ENCODE data around the gene CRYBB1. TPM values are rescaled to one million over a fixed set of nuclear protein-coding genes. Genes with fewer than 3 reads are reported as not detected.

The CRYBB1 gene
- total RNA-seq, 2 experiments from 2014 or later, result 0.48 TPM; not detected in 1

DNA sequence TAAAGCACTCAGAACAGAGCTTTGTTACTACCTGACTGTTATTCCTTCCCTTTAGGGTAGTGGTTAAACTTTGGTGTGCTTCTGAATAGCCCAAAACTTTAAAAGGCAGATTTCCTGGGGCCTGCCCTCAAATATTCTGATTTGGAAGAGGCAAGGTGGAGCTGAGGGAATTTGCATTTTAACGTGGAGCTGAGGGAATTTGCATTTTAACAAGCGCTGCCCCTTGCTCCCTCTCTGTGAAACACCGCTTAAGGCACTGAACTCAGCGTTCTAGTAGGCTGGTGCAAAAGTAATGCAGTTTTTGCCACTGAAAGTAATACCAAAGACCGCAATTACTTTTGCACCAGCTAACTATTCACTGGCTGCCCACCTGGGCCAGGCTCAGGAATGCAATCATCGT, 62.9 kb downstream of the CRYBB1 start:
- intact Hi-C loops (cut with micrococcal nuclease), result no loop called here
- H3K27ac Mint-ChIP-seq, result no peak overlapping the region
- POLR2A ChIA-PET, result no interaction called here

DNA sequence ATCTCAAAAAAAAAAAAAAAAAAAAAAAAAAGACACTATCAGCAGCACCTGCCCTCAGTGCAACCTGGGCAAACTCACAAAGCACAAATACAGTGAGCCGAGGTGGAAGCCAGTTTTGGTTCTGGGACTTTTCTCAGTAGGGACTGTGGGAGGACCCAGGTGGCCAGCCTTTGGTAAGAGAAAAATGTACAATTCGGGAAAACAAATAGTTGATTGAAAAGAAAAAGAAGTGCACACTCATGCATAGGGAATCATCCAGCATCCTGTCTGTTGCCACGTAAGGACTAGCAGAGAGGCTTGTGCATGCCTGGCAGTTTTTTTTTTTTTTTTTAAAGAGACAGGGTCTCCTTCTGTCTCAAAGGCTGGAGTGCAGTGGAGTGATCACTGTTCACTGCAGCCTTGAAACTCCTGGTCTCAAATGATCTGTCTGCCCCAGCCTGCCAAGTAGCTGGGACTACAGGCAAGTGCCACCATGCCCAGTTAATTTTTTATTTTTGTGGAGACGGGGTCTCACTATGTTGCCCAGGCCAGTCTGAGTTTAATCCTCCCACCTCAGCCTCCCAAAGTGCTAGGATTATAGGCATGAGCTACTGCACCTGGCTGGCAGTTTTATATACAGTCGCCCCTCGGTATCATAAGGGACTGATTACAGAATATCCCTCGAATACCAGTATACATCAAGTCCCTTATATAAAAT, 64.6 kb downstream of the CRYBB1 start:
- DNase-seq, result no peak
- ChIA-PET POLR2A (no interaction called here), CTCF (no interaction called here)
- Mint-ChIP-seq H3K27me3 (no peaks in the 10 kb centered on the region), H3K27ac (no peak overlapping the region), H3K36me3 (peaks cover 2% of the 10 kb centered on the region), H3K4me3 (no peak overlapping the region), H3K9me3 (no peaks in the 10 kb centered on the region), H3K4me1 (ENCODE audit: low read depth) (peaks cover 9% of the 10 kb centered on the region)
- intact Hi-C loops (cut with micrococcal nuclease), result no loop called here

More for the DNA sequence above, 62.9 kb downstream of the CRYBB1 start:
- Mint-ChIP-seq H3K27me3 (no peaks in the 10 kb centered on the region), H3K36me3 (peaks cover 2% of the 10 kb centered on the region), H3K4me3 (no peak overlapping the region), H3K9me3 (no peaks in the 10 kb centered on the region), H3K4me1 (ENCODE audit: low read depth) (peaks cover 9% of the 10 kb centered on the region)
- CTCF ChIA-PET, result no interaction called here
- DNase-seq, result no peak

DNA sequence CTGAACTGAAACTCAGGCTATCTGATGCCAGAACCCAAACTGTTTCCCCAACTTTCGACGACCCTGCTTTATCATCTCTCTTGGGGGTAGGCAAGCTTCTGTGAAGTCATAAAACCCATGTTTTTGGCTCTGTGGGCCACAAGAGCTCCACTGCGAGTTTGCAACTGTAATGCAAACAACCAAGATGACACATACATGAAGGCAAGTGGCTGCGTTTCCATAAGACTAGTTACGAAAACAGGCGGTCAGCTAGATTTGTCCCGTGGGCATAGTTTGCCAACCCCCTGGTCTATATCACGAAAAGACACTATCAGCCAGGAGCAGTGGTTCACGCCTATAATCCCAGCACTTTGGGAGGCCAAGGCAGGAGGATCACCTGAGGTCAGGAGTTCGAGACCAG, 65.4 kb downstream of the CRYBB1 start:
- ChIA-PET CTCF (no interaction called here), POLR2A (no interaction called here)
- H3K4me3 Mint-ChIP-seq, result no peak overlapping the region
- H3K36me3 Mint-ChIP-seq, result peaks cover 4% of the 10 kb centered on the region
- intact Hi-C loops (cut with micrococcal nuclease), result no loop called here
- no peak overlapping the region for H3K27ac Mint-ChIP-seq
- no peaks in the 10 kb centered on the region for H3K27me3 Mint-ChIP-seq
- DNase-seq, result no peak
- peaks cover 2% of the 10 kb centered on the region for H3K9me3 Mint-ChIP-seq
- H3K4me1 Mint-ChIP-seq (ENCODE audit: low read depth), result peaks cover 14% of the 10 kb centered on the region

DNA sequence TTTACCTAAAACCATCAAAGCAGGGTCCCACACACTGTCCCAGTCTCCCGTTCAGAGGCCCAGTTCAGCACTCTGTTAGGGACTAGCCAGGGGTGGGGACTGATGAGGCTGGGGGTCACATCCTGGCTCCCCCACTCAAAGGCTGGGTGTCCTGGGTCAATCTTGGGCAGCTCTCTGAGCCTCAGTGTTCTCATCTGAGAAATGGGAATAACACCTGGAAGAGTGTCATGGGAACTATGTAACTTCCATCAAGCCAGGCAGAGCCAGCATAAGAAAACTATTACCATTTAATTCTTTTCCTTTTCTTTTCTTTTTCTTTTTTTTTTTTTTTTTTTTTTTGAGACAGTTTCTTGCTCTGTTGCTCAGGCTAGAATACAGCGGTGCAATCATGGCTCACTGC, 66.3 kb downstream of the CRYBB1 start:
- Mint-ChIP-seq H3K4me3 (no peak overlapping the region), H3K36me3 (peaks cover 7% of the 10 kb centered on the region), H3K4me1 (ENCODE audit: low read depth) (peaks cover 20% of the 10 kb centered on the region), H3K27me3 (no peaks in the 10 kb centered on the region), H3K9me3 (peaks cover 4% of the 10 kb centered on the region), H3K27ac (no peak overlapping the region)
- intact Hi-C loops (cut with micrococcal nuclease), result no loop called here
- CTCF ChIA-PET, result no interaction called here
- DNase-seq, result no peak
- POLR2A ChIA-PET, result no interaction called here

DNA sequence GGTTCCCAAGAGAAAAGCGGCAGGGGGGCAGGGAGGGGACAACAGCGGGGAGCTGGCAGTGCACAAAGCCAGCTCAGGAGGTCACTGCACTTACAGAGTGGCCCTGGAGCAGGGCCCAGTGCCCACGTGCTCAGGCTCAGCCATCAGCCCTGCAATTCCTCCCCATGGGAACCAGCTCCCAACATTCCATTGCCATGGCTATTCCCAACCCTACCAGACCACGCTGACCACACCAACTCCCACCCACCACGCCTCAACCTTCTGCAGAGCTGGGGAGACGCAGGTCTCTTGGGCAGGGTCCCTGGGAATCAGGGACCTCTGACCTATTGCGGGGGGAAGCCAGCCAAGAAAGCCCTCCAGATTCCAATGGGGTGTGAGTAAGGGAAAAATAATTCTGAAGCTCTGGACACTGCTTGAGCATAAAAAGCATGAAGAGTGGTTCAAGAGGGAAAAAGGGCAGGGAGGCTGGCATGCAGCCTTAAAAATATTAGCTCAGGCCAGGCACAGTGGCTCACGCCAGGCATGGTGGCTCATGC, 67.3 kb downstream of the CRYBB1 start:
- Mint-ChIP-seq H3K27me3 (no peaks in the 10 kb centered on the region), H3K4me3 (no peak overlapping the region), H3K4me1 (ENCODE audit: low read depth) (peaks cover 23% of the 10 kb centered on the region), H3K9me3 (peaks cover 4% of the 10 kb centered on the region), H3K27ac (no peak overlapping the region), H3K36me3 (peaks cover 8% of the 10 kb centered on the region)
- intact Hi-C loops (cut with micrococcal nuclease), result no loop called here
- CTCF ChIA-PET, result no interaction called here
- DNase-seq, result no peak
- POLR2A ChIA-PET, result no interaction called here

DNA sequence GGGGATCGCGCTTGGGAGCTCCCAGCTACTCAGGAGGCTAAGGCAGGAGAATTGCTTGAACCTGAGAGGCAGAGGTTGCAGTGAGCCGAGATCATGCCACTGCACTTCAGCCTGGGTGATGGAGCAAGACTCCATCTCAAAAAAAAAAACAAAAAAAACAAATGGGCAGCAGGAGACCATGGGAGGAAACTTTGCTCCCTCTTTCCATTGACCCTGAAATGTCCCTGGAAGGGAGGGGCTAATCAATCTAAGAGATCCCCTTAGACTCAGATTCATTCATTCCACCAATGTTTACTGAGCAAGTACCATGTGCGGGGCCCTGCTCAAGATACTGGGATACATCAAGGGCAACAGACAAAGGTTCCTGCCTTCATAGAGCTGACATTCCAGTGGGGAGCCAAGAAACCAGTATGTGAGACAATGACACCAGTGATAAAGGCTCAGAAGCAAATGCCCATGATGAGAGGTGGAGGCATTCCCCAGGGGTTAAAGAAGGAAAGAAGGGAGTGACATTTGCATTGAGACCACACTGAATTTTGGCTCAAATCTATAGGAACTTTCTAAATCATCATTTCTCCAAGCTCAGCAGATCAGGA, 67.8 kb downstream of the CRYBB1 start:
- Mint-ChIP-seq H3K4me1 (ENCODE audit: low read depth) (peaks cover 24% of the 10 kb centered on the region), H3K27ac (no peak overlapping the region), H3K36me3 (peaks cover 8% of the 10 kb centered on the region), H3K4me3 (no peak overlapping the region), H3K9me3 (peaks cover 4% of the 10 kb centered on the region), H3K27me3 (no peaks in the 10 kb centered on the region)
- CTCF ChIA-PET, result no interaction called here
- intact Hi-C loops (cut with micrococcal nuclease), result no loop called here
- POLR2A ChIA-PET, result no interaction called here
- no peak for DNase-seq

Small RNA genes within 50 kb of the gene (microRNA-seq; reads per million reads assigned to microRNA genes)
- 13.4 reads per million, percentile 38 among the genes with 10 or more reads in this experiment for gene MIR548J (ENCODE audit: borderline microRNAs expressed, borderline number of aligned reads, borderline replicate concordance)

Other genes with a start within 250 kb of the CRYBB1 start
- 1 to 10 TPM; 9.2 to 10.0 TPM for gene ASPHD2, start 188.8 kb downstream of the CRYBB1 start, total RNA-seq
- 10 to 100 TPM; 41.7 to 44.3 TPM for gene HPS4, start 134.2 kb downstream of the CRYBB1 start, total RNA-seq
- gene SRRD, start 134.2 kb downstream of the CRYBB1 start, total RNA-seq, result 10 to 100 TPM; 20.6 to 22.0 TPM
- gene TFIP11, start 105.6 kb downstream of the CRYBB1 start, total RNA-seq, result 10 to 100 TPM; 41.1 to 43.0 TPM
- 10 to 100 TPM; 27.9 to 31.2 TPM for gene TPST2, start 27.9 kb downstream of the CRYBB1 start, total RNA-seq
- under 1 TPM in 1 of 2 experiments, not detected in 1; 0.36 TPM for gene CRYBA4, start 3.9 kb upstream of the CRYBB1 start, total RNA-seq
- gene MIAT, start 39.6 kb upstream of the CRYBB1 start, total RNA-seq, result 10 to 100 TPM; 52.3 to 58.7 TPM

All from activated CD4-positive, alpha-beta memory T cell treated with anti-CD3 and anti-CD28 coated beads for 36 hours (primary cell).